Epithelial cell of prostate (primary cell): ENCODE data around the gene NUCB2.
"Not testable (repeated sequence)": the region's sequence is repeated elsewhere in the genome, so short reads cannot be mapped to it uniquely, and the experiment has no call there.

Source experiments
- DNase-seq: peaks from one replicate; pipeline ENCODE4 v3.0.0-alpha.2; 2011; ENCODE audit warnings: low read depth, low spot score
- H3K27ac ChIP-seq: fragments of 450-650 bp; 2 replicates; pipeline ENCODE4 v1.5.1; 2017; ENCODE audit warnings: mild to moderate bottlenecking

Gene NUCB2

GRCh38 chr11:17276236-17277023, at the start of gene NUCB2:
TSS of gene NUCB2 (plus strand) at chr11:17276739. CDS start at chr11:17295324, 18,585 bp downstream.
- peak; percentile 67 for DNase-seq
- H3K27ac ChIP-seq = peak within 1 kb of the TSS; percentile 46

GRCh38 chr11:17228186-17228925, 48.2 kb upstream of the NUCB2 start:
- DNase-seq, H3K27ac ChIP-seq: not testable (repeated sequence)

GRCh38 chr11:17229481-17230152, 46.9 kb upstream of the NUCB2 start:
- H3K27ac ChIP-seq = no peak overlapping the region
- DNase-seq = no peak

- no peak for DNase-seq
- H3K27ac ChIP-seq = no peak overlapping the region
Observed at GRCh38 chr11:17230867-17231851, 45.4 kb upstream of the NUCB2 start.

GRCh38 chr11:17233101-17233500, 43.4 kb upstream of the NUCB2 start:
- no peak for DNase-seq
- H3K27ac ChIP-seq = no peak overlapping the region

GRCh38 chr11:17238377-17238776, 38.2 kb upstream of the NUCB2 start:
- no peak overlapping the region for H3K27ac ChIP-seq
- peak; percentile 68 for DNase-seq

- DNase-seq, H3K27ac ChIP-seq: not testable (repeated sequence)
Observed at GRCh38 chr11:17239927-17240326, 36.6 kb upstream of the NUCB2 start.

GRCh38 chr11:17240780-17241179, 35.8 kb upstream of the NUCB2 start:
- no peak for DNase-seq
- H3K27ac ChIP-seq = no peak overlapping the region

DNA sequence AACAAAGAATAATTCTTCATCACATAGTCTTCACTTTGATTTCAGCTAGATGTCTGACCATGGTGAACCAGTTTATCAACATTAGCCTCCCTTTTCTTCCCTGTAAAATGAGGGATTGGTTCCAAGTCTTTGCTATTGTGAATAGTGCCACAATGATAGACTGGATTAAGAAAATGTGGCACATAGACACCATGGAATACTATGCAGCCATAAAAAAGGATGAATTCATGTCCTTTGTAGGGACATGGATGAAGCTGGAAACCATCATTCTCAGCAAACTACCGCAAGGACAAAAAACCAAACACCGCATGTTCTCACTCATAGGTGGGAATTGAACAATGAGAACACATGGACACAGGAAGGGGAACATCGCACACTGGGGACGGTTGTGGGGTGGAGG, 33.6 kb upstream of the NUCB2 start:
- not testable (repeated sequence) for H3K27ac ChIP-seq, DNase-seq

DNA sequence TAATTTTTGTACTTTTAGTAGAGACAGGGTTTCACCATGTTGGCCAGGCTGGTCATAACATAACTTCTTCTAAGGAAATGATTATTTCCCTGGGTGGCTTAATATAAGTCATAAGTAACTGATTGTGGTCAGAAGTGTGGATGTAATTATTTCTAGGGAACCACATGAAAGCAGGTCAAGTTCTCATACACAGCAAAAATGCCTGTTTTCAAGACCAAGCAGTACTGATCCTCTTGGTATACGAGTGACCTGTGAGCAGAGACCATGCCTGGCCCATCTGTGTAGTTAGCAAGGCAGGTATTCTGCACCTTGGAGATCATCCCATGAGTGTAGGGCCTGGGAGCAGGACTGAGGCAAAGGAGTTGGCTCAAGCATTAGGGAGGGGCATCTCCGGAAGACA, 32.5 kb upstream of the NUCB2 start:
- DNase-seq = no peak
- H3K27ac ChIP-seq = no peak overlapping the region

- H3K27ac ChIP-seq = no peak overlapping the region
- no peak for DNase-seq
Observed at GRCh38 chr11:17250561-17251350, 25.8 kb upstream of the NUCB2 start.

DNA sequence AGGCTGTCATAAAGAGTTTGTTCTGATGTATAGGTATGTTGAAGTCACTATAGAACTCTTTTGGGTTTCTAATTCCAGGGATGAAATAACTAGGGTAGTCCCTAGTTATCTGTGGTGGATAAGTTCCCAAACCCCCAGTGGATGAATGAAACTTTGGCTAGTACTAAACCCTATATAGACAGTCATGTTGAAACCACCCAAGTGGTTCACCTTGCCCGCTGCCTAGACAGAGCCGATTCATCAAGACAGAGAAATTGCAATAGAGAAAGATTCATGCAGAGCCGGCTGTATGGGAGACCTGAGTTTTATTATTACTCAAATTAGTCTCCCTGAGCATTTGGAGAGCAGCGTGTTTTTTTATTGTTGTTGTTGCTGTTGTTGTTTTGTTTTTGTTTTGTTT, 23.8 kb upstream of the NUCB2 start:
- DNase-seq = no peak
- no peak overlapping the region for H3K27ac ChIP-seq

DNA sequence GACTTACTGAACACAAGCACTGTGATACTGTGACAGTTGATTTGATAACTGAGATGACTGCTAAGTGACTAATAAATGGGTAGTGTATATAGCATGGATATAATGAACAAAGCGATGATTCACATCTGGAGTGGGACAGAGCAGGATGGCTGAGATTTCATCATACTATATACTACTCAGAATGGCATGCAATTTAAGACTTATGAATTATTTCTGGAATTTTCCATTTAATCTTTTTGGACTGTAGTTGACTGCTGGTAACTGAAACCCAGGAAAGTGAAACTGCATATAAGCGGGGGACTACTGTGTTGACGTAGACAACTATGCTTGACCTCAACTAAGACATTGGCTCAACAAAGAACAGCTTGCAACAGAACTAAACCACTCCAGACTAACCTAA, 20.0 kb upstream of the NUCB2 start:
- peak; percentile 65 for DNase-seq

GRCh38 chr11:17257196-17257595, 19.3 kb upstream of the NUCB2 start:
- H3K27ac ChIP-seq = peak overlapping the region; percentile 89

More for the DNA sequence above, 20.0 kb upstream of the NUCB2 start:
- peak overlapping the region; percentile 89 for H3K27ac ChIP-seq

DNA sequence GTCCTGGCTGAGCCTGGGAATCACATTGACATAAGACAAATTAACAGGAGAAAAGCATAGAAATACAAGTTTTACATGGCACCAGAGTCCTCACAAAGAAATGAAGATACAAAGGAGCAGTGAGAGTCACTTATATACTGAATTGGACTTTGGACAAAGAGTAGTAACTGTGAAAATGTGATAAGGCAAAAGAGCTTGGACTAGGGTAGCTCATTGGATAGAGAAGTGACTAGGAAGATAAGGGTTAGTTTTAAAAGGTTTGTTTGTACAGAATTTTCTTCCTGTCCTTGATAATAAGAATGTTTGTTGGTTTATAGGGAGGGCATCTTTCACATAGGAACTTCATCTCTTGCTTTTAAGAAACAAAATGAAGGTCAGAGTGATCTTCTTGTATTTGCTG, 17.9 kb upstream of the NUCB2 start:
- no peak for DNase-seq
- H3K27ac ChIP-seq = no peak overlapping the region

More at GRCh38 chr11:17257196-17257595, 19.3 kb upstream of the NUCB2 start:
- DNase-seq = no peak

DNA sequence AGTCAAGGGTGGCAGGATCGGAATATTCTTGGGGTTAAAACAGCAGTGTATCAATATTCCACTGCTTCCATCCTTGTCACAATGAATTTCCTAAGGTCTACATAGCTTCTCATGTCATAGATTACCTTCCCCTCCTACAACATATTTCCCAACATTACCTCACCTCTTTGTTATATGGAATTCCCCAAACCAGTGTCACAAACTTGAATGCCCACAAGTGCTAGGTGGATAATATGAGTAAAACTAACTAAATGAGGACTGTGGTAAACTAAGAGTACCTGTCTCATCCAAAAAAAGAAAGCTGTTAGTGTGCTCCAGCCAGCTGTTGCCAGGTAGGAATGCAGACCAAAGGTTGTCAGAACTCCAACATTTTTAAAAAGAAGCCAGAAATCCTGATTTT, 17.0 kb upstream of the NUCB2 start:
- DNase-seq = no peak
- H3K27ac ChIP-seq = peak overlapping the region; percentile 66

DNA sequence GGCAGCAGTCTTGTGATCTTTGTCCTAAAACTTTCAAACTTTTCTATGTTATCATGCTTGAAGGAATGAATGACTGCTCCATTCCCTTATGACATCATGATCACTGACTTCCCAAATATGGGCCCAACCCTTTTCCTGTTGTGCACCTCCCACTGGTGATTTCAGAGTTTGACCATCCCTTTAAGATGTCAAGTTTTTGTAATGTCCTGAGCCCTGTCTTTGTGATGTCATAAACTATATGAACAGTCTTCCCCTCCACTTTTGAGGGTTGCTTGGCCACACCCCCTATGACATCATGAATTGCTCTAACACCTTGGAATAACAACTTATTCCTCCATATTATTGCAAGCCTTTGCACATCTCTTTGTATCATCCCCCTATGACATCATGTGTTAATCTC, 16.5 kb upstream of the NUCB2 start:
- no peak for DNase-seq
- H3K27ac ChIP-seq = peak overlapping the region; percentile 66

DNA sequence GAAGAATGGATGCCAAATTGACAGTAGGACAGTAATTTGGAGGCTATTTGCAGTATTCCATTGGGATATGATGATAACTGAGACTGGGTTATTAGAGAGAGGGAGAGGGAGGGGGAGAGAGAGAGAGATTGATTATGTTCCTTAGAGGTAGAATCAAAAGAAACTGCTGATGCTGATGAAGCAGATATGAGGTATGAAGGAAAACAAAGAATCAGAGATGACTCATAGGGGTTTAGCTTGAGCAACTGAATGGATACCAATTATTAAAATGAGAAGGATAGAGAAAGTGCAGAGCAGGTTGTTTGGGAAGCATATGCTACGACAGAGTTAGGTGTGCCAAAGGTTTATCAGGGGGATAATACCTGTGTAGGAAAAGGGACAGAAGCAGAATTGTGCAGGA, 12.8 kb upstream of the NUCB2 start:
- DNase-seq = no peak
- no peak overlapping the region for H3K27ac ChIP-seq

DNA sequence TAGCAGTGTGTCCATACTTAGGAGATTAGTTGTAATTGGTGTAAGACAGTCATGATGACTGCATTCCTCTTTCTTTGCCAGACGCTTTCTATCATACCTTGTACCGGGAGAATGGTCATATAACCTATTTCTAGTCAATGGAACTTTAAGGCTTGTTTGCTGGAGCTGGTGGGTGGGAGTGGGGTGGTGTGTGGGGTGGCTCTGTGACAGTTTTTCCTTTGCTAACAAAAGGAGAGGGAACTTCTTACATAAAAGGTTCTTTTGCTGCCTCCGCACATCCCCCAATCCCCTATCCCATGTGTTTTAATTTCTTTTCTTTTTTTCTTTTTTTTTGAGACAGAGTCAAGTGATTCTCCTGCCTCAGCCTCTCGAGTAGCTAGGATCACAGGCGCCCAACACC, 9.8 kb upstream of the NUCB2 start:
- DNase-seq = no peak
- no peak overlapping the region for H3K27ac ChIP-seq
